Lung microvascular endothelial cell (primary cell): ENCODE results near the gene SLC22A1. TPM values are rescaled to one million over a fixed set of nuclear protein-coding genes. Genes with fewer than 3 reads are reported as not detected.
A peak's percentile ranks its signal among the peaks of the same experiment; 100 is the strongest.
"Not testable (repeated sequence)": the region's sequence is repeated elsewhere in the genome, so short reads cannot be mapped to it uniquely, and the experiment has no call there.

Experiments
- DNase-seq, 2 donors: peaks; one replicate each; pipeline versions ENCODE4 v3.0.0 to v3.0.0-alpha.2; 2010; ENCODE audit warnings: low read depth in 2 of 2
- total RNA-seq: library from RNA; depleted of rRNA; stranded (reverse); fragments of >200 nt; gene quantifications from 2 replicates; pipeline ENCODE4 v1.2.1, GENCODE V29; 2014

SLC22A1 gene
- total RNA-seq, 1 donor from 2014 or later, result not detected

- no peak for DNase-seq
These were observed 15.7 kb downstream of the SLC22A1 start for GRCh38 chr6:160137130-160137988.

GRCh38 chr6:160137989-160138835 lies 16.6 kb downstream of the SLC22A1 start:
- peak; percentile 61 to 65 for DNase-seq

DNA sequence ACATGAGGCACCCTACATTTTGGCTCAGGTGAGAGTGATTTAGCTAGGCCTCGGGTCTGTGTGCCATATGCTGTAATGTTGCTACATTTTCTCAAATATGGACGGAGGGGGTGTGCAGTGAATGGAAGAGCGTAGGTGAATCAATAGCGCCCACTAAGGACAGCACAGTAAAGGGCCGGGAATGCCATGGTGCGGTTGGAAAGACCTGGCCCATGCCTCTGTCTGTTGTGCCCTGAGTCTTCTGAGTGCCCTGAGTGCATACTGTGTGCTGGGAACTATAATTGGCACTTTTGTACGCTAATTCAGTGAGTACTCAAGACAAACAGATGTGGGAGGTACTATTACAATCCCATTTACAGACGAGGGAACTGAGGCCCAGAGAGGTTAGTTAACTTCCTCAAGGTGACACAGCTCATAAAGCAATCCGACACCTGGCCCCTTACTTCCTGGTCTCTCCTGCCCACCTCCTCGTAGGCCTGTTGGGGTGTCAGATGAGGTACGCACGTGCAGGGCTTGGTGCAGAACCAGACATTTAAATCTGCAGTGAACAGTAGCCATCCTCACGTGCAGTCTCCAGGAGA lies 17.3 kb downstream of the SLC22A1 start:
- DNase-seq, result no peak

GRCh38 chr6:160139420-160139851 lies 17.8 kb downstream of the SLC22A1 start:
- no peak for DNase-seq

DNA sequence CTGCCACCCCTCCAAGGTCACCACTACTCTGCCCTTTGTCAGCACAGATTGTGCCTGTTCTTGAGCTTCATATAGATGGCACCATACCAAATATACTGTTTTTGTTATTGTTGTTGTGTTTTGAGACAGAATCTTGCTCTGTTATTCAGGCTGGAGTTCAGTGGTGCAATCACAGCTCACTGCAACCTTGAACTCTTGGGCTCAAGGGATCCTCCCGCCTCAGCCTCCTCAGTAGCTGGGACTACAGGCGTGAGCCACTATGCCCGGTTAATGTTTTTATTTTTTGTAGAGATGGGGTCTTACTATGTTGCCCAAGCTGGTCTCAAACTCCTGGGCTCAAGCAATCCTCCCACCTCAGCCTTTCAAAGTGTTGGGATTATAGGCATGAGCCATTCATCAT lies 18.9 kb downstream of the SLC22A1 start:
- DNase-seq, result not testable (repeated sequence)

GRCh38 chr6:160141001-160141726 lies 19.5 kb downstream of the SLC22A1 start:
- DNase-seq, result no peak

DNA sequence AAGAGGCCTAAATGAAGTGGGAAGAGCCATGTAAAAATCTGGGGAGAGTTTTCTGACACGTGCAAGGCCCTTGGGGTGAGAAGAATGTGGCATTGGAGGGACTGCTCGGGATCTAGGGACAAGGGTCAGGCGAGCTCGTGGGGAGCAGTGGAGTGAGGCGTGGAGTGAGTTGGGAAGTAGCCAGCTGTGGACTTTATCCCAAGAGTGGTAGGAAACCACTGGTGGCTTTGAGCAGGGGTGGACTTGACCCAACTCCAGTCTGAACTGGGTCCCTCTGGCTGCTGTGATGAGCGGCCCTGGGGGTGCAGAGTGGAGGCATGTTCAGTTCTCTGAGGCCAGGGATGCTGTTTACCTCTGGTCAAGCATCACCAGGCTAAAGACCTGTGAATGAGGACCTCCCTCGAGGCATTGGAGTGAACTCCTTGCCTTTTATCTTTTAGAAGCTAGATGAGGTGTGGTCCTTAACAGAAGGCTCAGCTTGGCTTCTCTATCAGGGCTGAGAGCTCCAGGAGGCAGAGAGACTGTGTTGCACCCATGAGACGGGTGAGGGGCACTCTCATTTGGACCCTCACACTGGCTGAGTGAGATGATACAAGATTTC lies 20.6 kb downstream of the SLC22A1 start:
- DNase-seq, result no peak

GRCh38 chr6:160146454-160147145 lies 25.0 kb downstream of the SLC22A1 start:
- DNase-seq, result no peak

- no peak for DNase-seq
These were observed 25.5 kb downstream of the SLC22A1 start for GRCh38 chr6:160147146-160147536.

DNA sequence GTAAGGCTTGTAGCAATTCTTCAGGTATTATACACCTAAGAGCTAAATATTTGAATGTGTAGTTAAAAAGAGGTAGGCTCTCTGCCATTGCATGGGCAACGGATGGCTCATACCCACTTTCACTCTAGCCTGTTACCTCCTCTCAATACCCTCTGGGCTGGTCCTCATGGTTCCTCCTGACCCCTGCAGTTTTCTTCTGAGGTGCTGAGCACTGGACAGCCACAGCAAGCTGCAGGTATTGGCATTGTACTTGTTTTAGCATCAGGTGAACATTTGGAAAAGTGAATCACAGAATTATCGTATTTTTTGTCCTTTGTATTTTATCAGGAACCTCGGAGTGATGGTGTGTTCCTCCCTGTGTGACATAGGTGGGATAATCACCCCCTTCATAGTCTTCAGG lies 32.9 kb downstream of the SLC22A1 start:
- no peak for DNase-seq

- DNase-seq, result no peak
These were observed 35.2 kb downstream of the SLC22A1 start for GRCh38 chr6:160156842-160157241.

GRCh38 chr6:160160450-160160849 lies 38.8 kb downstream of the SLC22A1 start:
- no peak for DNase-seq

- DNase-seq, result no peak
These were observed 39.5 kb downstream of the SLC22A1 start for GRCh38 chr6:160160929-160161646.

- DNase-seq, result no peak
These were observed 40.0 kb downstream of the SLC22A1 start for GRCh38 chr6:160161647-160161986.

DNA sequence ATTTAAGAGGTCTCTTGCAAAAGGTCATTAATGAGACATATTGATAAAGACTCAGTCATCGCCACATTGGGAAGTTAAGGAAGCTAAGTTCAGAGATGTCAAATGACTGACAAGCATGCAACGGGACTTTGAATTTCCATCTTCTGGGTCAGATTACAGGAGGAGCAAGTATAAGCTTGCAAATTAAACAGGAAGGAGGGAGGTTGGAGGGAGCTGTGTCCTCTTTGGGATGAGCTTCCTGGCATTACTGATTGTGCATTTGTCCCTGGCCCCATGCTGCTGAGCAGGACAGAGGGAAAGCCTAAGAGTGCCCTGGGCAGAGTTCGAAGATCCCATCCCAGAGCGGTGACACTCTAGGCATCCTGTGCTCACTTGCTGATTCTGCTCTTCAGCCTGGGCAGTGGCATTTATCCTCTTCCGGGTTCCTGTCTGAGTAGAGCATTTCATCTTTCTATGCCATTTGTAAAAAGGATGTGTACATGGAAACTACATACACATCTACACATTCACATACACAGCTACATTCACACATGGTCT lies 40.5 kb downstream of the SLC22A1 start:
- DNase-seq, result no peak

DNA sequence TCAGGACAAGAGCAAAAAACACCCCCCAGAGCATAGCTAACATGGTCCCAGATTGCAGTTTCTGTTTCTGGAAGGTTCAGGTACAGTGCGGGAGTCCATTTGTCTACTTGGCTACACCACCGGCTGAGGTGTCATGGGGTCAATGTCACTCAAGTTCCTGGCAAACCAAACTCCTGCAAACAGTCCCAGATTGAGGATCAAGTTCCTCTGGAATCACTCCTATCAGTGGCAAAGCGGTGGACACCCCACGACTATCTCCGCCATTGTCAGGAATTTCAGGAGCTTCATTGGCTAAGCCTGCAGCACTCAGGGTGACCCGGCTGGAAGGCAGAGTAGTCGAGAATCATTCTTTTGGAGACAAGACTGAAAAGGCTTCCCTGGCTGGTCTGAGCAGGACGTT lies 41.8 kb downstream of the SLC22A1 start:
- DNase-seq, result no peak

DNA sequence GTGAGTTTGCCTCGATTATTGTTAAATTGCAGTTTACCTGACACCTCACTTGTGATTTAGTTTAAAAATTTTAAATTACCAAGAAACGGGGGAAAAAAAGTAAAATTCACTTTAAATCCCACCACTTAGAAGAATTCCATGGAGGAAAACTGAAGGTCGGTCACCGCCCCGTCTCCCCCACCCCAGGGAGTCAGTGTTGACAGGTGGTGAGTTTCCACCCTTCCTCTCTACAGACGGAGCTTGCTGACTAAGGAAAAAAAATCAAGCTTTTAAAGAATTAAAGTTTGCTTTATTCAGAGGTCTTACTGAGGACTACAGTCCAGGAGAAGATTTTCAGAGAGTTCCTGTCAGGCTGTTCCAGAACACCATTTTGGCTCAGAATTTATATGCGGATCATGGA lies 42.3 kb downstream of the SLC22A1 start:
- DNase-seq, result no peak

- DNase-seq, result not testable (repeated sequence)
These were observed 44.3 kb downstream of the SLC22A1 start for GRCh38 chr6:160165928-160166327.

- DNase-seq, result no peak
These were observed 46.2 kb downstream of the SLC22A1 start for GRCh38 chr6:160167604-160168399.
